Stimulated activated naive CD4-positive, alpha-beta T cell (primary cell): ENCODE results near the gene ARHGAP21.
"Not testable (repeated sequence)": the region's sequence is repeated elsewhere in the genome, so short reads cannot be mapped to it uniquely, and the experiment has no call there.

Experiments used
- DNase-seq, 6 experiments: peaks; one replicate each; lab custom pipeline; 2025; lab: John Stamatoyannopoulos, UW

The ARHGAP21 gene

GRCh38 chr10:24683554-24683953 is 40.1 kb downstream of the ARHGAP21 start:
- DNase-seq, result no peak

GRCh38 chr10:24681572-24682088 is 42.1 kb downstream of the ARHGAP21 start:
- no peak for DNase-seq

GRCh38 chr10:24680647-24681524 is 42.8 kb downstream of the ARHGAP21 start:
- no peak for DNase-seq

- no peak for DNase-seq
Observed at GRCh38 chr10:24678757-24679156, 44.9 kb downstream of the ARHGAP21 start.

GRCh38 chr10:24674892-24675632 is 48.6 kb downstream of the ARHGAP21 start:
- DNase-seq, result no peak

GRCh38 chr10:24670964-24671670 is 52.6 kb downstream of the ARHGAP21 start:
- no peak for DNase-seq

GRCh38 chr10:24669285-24669852 is 54.3 kb downstream of the ARHGAP21 start:
- DNase-seq, result no peak

DNA sequence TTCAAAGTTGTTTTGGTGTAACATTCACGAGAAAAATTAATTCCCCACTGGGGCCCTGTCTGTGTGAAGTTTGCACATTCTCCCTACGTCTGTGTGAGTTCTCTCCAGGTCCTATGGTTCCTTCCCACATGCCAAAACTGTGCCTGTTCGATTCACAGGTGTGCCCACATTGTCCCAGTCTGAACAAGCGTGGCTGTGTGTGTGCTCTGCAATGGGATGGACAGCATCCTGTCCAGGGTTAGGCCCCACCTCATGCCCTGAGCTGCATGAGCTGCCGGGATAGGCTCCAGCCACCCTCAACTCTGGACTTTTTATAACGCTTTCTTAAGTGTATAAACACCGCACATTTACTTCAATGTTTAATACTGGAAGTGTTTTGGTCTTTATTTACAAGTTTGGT is 55.4 kb downstream of the ARHGAP21 start:
- DNase-seq, result no peak

DNA sequence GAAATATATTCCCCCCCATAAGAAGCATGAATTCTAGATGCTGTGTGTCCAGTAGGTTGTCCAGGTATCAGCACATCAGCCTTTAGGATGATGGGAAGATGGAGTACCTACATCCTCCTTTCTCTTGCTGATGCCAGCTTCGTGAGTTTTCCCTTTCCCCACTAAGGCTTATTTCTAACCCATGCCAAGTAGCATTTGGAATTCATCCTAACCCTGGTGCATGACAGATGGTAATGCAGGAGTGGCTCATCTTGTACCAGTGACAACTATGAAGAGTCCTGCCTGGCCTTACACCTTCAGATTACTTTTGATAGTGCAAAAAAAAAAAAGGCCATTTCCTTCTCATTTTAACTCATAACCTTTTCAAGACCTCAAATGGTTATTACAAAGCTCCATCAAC is 58.7 kb downstream of the ARHGAP21 start:
- DNase-seq, result no peak

- DNase-seq, result no peak
Observed at GRCh38 chr10:24661376-24661775, 62.3 kb downstream of the ARHGAP21 start.

GRCh38 chr10:24658319-24658718 is 65.4 kb downstream of the ARHGAP21 start:
- DNase-seq, result not testable (repeated sequence)

DNA sequence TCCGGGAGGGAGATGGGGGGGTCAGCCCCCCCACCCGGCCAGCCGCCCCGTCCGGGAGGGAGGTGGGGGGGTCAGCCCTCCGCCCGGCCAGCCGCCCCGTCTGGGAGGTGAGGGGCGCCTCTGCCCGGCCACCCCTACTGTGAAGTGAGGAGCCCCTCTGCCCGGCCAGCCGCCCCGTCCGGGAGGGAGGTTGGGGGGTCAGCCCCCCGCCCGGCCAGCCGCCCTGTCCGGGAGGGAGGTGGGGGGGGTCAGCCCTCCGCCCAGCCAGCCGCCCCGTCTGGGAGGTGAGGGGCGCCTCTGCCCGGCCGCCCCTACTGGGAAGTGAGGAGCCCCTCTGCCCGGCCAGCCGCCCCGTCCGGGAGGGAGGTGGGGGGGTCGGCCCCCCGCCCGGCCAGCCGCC is 67.4 kb downstream of the ARHGAP21 start:
- DNase-seq, result not testable (repeated sequence)

- no peak for DNase-seq
Observed at GRCh38 chr10:24652381-24652957, 71.2 kb downstream of the ARHGAP21 start.

DNA sequence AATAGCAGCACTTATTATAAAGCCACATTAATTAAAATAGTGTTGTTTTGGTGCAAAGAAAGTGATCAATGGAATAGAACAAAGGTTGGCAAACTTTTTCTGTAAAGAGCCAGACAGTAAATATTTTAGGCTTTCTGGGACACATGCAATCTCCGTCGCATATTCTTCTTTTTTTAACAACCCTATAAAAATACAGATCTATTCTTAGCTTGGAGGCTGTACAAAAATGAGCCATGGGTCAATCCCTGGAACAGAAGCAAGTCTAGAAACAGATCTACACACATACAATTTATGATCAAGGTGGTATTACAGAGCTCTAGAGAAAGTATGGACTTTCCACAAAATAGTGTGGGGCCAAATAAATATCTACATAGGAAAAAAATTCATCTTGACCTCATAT is 71.8 kb downstream of the ARHGAP21 start:
- DNase-seq, result no peak

DNA sequence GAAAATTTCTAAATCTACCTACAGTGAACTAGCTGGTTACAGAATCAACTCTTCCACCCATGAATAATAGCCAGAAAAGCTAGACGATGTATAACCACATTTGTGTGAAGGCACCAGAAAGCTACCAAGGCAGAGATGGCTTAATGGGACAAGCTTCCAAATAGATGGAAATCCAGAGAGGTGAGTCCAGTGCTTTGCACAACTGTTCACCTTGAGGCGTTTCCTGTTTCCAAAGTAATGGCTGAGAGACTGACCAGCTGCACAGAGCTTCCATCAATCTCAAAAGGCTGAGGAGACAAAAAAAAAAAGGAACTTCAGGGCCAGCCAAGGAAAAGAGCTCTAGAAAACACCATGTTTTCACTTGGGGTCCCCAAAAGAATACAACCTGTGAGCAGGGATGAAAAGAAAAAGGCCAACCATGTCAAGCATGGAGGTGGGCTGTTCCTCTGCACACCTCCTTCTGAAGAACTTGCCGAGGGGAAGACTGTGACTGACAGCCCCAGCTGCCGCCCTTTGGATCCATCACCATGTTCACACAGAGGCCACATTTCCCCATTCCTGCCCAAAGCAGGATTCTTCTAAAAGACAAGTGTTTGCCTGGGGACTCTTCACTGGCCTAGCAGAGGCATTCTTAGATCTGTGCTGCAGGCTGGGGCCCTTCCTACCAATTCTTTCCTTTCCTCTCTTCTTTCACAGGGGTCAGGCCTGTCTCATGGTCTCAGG is 72.9 kb downstream of the ARHGAP21 start:
- no peak for DNase-seq

GRCh38 chr10:24645784-24646183 is 77.9 kb downstream of the ARHGAP21 start:
- peak in 1 of 6 experiments; percentile 6 for DNase-seq

DNA sequence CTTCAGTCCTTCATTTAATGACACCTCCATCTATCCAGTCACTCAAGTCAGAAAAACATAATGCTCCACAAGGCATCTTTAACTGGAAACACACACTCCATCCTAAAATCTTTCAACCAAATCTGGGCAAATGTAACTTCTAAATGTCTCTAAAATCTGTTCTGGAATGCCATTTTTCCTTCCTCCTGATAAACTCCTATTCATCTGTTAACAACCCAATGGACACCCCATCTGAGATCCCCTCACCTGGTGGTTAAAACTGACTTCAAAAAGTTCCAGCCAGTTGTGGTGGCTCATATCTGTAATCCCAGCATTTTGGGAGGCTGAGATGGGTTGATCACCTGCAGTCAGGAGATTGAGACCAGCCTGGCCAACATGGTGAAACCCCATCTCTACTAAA is 78.7 kb downstream of the ARHGAP21 start:
- no peak for DNase-seq

DNA sequence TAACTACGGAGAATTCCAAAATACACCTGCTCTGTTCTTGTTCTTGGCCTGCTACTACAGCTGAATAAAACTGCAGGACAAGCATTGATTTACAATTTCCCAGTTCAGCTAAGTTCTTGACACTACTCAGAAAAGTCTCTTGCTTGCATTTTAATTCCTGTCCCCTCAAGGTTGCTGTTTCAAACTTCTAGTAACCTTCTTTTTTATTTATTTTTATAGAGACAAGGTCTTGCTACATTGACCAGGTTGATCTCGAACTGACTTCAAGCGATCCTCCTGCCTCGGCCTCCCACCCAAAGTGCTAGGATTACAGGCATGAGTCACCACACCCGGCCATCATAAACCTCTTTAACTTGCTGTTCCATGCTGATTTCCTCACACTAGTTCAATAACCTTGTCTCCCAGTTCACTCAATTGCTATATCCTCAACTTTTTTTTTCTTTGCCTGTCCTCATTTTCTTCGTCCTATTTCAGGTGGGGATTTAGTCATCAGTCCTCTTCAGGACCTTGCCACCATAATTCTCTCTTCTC is 79.9 kb downstream of the ARHGAP21 start:
- DNase-seq, result no peak

DNA sequence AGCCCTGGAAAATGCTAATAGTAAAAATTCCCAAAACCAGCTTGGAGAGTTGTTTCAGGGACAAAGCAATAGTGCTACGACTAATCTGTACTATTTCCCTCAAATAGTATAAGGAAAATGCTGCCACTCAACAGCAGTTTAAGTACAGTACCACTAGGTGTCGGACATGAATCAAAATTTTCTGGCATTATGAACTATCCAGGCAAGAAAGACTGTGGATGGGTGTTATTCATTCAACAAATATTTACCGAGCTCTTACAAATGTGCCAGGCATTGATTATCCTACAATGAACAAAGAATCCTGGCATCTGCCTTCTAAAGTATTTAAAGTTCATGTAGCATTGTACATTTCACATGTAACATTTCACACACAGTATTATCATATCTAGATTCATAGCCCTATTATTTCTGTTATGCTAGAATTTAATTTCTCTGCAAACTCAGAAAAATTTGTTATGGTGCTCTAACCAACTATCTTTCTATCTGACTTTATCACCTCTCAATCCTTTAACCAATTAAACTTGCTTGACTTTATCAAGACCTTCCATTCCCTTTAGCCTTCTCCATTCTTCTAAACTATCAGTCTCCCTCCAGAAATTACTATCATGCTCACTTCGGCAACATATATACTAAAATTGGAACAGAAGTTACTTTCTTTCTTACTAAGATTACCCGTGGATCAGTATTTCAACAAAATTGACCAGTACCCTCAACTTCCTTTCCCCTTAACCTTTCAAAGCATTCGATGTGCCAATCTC is 80.6 kb downstream of the ARHGAP21 start:
- DNase-seq, result peak in 3 of 6 experiments; percentile 33 to 70 (median 59)

DNA sequence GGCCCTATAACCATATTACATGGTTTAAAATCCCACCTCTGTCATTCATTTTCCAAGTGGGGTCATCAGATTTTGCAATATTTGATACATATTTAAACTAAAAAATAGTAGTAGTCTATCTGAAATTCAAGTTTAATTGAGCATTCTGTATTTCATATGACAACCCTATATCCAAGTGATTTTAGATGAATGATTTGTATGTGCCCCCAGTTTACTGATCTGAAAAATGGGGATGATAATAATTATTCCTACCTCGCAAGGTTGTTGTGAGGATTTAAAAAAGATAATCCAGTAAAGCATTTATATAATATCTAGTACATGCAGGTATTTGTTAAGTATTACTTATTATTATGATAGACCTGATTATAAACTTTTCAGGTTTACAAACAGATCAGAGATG is 84.6 kb downstream of the ARHGAP21 start:
- DNase-seq, result no peak
